NCI-H526 (cell line): ENCODE data around the gene ITGAV.

Experiments
- DNase-seq, 2 experiments: peaks; one replicate each; lab custom pipeline; 2025; lab: John Stamatoyannopoulos, UW

Gene ITGAV

DNA sequence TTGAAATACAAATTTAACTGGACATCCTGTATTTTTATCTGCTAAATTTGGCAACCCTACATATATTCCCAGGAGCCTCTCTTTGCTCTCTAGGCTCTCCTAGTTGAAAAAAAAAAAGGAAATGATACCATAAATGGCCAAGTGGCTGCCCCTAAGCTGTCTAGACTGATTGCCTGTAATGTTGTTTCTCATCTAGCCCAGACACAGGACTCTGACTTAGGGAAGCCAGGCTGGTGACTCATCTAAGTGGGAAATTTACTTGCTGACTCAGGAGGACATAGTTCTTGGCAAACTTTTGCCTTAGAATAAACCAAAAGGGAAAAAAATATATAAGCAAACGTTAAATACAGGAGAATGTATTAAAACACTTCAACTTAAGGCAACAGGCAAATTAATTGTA, 14.6 kb upstream of the ITGAV start:
- no peak for DNase-seq

DNA sequence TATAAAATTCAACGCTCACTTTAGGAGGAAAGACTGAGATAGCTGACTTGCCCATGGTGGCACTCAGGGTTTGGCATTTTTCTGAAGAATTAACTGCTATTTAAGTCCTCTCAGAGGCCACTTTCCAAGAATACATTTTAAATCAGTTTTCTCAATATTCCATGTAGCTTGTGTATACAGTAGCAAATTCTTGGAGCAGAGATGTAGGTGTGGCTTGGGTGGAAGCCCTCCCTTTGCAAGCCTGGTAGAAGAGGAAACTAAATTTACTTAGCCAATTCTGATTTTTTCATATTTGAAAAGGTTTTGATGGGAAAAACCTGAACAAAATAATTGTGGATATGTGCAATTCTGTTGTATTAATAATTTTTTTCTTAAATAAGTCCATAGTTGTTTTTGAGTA, 14.0 kb upstream of the ITGAV start:
- DNase-seq, result no peak

DNA sequence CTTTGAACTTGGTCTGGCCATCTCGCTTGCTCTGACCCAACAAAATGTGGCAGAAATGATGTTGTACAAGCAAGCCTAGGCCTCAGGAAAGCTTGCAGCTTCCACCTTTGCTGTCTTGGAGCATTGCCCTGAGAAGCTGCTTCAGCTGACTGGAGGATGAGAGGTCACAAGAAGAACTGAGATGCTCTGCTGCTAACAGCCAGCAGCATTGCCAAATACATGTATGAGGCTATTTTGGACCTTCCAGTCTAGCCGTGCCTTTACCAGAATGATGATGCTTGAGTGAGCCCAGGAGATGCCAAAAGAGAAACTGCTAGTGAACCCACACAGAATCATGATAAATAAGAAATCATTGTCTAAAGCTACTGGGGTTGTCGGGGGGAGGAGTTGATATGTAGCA, 13.2 kb upstream of the ITGAV start:
- DNase-seq, result no peak

DNA sequence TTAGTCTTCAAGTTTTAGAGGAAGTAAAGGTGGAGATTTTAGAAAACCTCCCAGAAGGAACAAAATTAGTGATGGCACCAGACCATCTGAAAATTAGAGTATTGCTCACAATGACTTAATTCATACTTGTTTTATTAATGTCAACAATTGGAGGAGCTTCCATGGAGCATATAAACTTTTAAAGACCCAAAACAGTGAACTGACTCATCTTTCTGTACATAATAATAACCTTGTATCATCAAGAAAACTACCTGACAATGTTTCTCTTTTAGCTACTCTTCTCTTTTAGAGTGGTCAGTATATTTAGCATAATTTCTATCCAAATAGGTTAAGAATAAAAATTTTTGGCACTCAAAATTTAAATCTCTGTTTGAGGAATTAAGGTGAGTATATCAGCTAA, 7.2 kb upstream of the ITGAV start:
- DNase-seq, result no peak

DNA sequence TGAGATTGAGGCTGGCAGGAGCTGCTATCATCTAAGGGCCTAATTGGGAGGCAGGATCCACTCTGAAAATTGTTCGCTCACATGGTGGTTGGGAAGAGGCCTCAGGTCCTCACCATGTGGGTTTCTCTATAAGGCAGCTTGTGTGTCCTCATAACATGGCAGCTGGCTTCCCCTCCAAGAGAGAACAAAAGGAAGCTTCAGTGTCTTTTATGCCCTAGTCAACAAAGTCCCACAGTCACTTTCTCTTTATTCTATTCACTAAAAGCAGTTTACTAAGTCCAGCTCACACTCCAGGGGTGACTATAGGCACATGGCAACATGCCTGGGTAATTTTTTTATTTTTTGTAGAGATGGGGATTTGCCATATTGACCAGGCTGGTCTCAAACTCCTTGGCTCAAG, 5.8 kb upstream of the ITGAV start:
- no peak for DNase-seq

DNA sequence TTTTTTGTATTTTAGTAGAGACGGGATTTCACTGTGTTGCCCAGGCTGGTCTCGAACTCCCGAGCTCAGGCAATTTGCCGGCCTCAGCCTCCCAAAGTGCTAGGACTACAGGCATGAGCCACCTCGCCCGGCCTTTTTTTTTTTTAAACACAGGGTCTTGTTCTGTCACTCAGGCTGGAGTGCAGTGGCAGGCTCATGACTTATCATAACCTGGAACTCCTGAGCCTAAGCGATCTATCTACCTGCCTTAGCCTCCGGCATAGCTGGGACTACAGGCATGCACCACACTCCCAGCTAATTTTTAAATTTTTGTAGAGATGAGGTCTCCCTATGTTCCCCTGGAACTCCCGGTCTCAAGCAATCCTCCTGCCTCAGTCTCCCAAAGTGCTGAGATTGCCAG, 1.4 kb upstream of the ITGAV start:
- DNase-seq, result no peak

DNA sequence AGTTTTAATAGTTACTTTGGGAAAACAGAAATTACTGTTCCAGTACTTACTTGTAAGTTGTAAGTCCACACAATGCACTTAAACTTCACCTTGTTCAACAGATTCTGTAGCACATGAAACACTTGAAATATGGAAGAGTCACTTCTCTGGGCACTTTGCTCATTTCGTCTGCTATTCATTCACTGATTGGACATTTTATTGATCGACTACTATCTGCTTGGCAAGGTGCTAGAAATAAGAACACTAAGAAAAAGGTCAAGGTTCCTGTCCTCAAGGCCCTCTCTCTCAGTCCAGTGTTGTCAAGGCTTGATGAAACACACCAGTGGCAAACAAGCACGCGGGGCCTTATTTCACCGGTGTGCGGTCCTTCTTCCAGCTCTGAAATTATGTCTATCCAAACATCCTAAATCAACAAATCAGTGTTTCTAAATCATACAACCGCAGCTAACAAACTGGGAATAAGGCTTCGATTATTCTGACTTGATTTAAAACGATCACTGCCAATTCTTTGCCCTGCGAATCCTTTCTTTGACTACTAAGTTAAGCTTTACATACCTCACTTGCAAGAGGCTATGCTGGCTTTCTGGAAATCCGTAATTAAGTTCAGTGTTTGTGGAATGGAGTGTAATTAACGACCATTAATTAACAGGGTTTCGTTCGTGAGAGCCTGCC, 780 bp upstream of the ITGAV start:
- peak; percentile 11 to 26 for DNase-seq

DNA sequence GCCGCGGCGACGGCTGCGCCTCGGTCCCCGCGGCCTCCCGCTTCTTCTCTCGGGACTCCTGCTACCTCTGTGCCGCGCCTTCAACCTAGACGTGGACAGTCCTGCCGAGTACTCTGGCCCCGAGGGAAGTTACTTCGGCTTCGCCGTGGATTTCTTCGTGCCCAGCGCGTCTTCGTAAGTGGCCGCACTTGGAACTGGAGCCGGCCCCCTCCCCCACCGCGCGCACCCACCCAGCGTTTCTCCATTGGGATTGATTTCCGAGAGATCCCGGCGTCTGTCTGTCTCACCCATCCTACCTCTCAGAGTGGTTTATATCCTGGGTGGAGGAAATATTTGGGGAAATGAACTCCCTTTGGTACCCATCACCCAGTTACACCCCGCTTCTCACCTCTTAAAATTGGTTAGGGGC, 498 bp downstream of the ITGAV start:
- peak in 1 of 2 experiments; percentile 80 for DNase-seq

DNA sequence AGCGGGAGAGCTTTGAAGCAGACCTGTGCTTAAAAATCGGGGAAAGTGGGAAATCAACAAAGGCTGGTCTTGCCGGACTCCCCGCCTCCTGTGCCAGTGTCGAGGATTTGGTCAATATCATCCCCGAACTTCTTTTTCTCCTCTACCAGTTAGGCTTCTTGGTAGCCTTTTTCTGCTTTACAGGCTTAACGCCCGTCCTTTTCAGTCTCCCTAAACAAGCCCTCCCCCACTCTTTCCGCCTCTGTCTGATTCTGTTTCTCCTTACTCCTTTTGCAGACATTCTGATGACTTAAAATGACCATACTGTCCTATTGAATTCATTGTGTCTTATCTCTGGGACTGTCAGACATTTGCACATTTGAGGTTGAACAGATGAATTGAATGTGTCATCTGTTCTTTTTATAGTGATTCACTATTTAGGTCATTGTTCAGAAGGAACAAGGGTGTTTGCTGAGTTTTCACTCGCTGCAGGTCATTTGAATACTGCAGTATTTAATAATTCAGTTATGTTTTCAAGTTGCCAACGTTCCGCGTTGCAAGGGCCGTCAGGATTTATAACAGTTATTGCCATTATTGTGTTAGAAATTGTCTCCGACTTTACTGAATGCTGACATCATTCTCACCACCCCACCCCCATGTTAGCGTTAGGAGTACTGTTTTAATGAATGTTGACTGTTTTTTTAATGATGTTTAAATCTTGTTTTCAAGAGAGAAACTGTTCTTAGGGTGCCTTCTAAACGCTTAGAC, 1.1 kb downstream of the ITGAV start:
- DNase-seq, result peak; percentile 53 to 63

DNA sequence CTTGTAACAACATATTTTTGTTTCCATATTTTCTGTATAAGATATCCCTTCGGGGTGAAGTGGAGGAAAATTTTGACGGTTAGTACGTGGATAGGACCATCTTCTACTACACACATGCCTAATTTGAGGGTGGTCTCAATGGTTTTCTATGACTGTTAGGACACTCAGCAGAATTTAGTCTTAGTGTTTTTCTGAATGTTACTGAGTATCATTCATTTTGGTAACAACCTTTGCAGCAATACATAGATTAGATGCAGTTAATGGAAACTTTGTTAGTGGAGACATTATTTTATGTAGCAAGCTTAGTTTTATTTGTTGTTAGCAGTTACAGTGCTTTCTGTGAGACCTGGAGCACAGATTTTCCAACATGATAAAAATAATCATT, 1.6 kb downstream of the ITGAV start:
- DNase-seq, result no peak

DNA sequence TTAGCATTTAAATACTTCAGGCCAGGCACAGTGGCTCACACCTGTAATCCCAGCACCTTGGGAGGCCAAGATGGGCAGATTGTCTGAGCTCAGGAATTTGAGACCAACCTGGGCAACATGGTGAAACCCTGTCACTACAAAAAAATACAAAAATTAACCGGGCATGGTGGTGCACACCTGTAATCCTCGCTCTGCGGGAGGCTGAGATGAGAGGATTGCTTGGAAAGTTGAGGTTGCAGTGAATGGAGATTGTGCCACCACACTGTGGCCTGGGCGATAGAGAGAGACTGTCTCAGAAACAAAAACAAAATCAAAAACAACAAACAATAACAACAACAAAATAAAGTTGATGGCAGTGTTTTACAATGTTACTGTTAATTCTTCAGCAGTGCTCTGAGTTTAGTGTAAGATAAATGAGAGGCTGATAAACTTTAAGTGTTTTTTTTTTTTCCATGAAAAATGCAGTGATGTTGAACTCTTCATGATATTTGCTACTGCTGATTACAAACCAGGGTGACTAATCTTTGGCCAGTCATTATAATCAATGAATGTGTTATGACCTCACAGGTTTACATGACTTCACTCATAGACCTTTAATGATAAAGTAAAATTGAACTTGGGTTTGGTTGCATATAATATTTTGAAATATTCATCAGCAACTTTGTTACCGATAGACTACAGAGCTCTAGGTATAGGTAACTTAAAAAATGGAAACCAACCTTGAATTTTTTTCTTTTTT, 2.5 kb downstream of the ITGAV start:
- DNase-seq, result no peak

DNA sequence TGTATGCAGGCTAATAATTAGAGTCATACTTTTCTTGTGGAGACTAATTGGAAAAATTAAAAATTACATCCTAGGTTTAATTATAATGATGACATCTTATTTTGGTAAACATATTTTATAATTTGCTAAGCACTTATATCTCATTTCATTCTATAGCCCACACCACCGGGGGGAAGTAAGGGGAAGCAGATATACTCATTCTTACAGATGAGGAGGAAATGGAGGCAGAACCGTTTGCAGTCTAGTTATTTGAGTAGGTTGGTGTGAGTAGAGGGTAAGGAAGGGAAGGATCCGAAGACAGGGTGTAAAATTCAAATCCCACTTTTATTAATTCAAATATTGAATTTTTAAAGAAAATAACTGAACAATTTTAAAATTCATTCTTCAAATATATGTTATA, 3.7 kb downstream of the ITGAV start:
- DNase-seq, result no peak

DNA sequence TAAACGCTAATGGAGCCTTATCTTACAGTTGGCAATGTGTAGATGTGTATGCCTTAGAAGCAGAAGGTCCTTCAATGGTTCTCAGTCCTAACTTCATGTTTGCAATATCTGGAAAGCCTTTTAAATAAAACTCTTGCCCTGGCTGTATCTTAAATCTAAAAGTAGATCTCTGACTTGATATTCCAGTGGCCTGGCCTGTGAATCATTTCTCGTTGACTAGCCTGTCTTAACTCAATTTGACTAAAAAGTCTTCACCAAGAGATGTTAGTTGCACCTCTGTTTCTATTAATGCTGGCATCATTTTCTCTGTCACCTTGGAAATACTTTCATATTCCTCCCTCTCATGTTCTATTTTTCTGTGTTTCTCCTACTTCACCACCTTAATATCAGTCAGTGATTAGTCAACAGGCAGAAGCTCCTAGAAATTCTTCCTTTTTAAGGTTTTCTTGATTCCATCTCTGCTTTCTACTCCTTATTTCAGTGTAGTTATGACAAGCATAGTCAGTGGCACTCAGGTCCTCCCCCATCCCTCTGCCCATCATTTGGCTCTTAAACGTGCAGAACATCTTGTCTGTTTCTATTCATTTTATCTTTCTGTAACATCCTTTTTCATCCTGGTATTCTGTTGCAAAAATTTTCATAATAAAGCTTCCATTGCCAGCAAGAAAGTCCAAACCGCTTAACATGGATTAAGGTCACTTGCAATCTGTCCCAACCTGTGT, 4.3 kb downstream of the ITGAV start:
- no peak for DNase-seq

DNA sequence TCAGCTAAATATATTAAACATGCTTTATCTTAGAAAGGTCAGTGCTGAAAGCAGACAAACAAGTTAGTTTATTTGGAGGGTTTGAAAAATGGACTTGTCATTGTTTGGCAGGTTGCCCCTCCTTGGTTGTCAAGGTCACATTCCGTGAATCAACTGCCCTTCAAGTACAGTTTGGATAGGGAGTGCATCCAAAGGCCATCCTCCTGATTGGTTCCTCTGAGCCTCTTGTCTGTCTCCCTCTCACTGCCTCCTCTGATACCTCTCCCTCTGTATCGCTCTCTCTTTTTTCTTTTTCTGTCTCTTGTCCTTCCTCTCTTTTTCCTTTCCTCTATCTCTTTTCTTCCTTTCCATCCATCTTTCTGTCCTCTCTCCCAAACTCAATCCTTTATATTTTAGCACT, 5.4 kb downstream of the ITGAV start:
- no peak for DNase-seq

DNA sequence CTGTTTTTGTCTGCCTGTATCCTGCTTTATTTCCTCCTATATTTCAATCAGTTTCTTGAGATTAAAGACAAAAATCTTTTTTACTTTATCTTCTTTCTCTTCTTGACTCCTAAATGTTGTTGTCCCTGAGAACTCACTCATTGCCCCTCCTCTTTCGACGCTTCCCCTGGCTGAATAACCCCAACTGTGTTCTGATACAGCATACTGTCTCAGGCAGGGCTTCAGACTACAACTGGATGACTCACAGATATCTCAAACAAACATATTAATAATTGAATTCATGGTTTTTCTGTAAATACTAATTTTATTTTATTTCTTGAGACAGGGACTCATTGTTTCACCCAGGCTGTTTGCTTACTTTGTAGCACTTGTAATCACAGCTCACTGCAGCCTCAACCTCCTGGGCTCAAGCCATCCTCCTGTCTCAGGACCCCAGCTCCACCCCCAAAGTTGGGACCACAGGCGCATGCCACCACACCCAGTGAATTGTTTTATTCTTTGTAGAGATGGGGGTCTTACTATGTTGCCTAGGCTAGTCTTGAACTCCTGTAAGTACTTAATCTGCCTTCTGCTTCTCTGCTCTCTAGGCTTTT, 9.4 kb downstream of the ITGAV start:
- DNase-seq, result no peak

DNA sequence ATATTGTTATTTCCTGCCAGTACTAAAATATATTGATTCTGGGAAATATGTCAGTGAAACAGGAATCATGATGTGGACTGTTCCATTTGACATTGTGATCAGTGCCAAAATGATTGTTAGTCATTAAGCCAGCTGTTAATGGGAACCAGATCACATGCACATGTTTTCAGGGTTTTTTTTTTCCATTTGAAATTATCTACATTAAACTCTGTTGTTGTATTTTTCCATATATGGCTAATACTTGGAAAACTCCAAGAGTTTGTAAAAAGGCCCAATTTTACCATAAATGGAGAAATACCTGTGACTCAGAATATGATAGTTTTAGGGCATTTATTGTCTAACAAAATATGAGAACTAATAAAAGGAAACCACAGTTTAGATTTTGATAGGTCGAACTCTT, 13.4 kb downstream of the ITGAV start:
- no peak for DNase-seq

DNA sequence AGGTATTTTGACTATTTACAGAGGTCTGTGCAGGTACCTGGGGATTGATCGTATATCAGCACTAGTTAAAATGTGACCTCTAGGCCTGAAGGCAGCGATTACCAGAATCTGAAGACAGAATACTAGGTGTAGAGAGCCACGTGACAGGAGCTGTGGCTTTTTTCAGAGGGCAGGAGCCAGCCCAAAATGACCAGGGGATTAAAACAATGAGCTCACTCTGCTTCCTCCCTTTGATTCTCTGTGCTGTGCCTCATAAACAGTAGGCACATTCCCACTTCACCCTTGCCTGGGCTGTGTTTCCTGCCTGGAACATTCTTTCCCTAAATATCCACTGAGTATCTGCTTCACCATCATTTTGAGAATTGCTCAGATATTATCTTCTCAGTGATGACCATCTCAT, 15.2 kb downstream of the ITGAV start:
- DNase-seq, result no peak

DNA sequence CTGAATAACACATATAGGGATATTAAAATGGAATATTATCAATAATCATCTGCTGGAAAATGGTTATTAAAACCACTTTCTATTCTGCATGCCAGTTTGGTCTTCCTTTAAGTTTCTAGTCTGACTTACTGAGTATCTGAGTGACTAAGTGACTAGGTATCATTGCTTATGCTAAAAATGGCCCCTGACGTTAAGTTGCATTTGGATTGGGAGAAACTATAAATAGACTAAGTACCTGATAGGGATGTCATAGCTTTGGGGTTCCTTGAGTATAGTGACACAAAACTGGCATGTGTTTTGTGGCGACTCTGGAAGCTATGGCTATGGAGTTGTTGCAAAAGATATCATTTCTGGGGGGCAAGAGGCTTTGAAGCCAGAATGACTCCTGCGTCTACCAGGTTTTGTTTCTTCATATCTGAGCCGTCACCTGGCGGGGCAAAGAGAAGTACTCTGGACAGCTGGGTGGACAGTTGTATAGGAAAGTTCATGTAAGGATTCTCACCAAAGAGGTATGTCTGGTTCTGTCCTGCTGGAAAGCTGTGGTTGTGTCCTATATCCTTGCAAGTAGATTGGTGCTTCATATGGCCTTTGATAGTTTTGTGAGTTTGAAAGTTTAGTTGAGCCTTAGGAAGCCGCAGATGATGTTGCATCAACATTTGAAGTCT, 17.9 kb downstream of the ITGAV start:
- DNase-seq, result no peak

DNA sequence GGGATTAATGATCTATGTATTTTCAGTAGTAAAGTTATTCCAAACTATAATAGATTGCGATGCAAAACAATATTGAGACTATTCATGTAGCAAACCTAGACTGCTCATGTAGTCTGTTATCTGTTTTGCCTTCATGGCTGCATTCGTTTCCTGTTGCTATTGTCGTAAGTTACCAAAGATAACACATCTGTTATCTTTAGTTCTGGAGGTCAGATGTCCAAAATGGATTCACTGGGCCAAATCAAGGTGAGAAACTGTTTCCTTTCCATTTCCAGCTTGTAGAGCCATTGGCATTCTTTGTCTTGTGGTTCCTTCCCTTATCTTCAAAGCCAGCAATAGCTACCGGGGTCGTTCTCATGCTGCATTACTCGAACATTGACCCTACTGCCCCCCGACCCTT, 20.9 kb downstream of the ITGAV start:
- DNase-seq, result no peak

DNA sequence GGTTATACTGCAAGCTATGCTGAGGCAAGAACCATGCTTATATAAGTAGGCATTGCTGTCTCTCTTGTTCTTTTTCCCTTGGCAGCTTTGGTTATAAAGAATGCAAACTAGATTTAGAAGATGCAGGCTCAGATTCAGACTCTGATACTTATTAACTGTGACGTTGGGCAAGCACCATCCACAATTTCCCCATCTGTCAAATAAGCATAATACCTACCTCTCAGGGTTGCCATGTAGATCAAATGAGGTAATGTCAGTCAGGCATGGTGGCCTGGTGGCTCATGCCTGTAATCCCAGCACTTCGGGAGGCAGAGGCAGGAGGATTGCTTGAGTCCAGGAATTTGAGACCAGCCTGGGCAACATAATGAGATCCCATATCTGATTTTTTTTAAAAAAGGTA, 21.7 kb downstream of the ITGAV start:
- DNase-seq, result no peak

DNA sequence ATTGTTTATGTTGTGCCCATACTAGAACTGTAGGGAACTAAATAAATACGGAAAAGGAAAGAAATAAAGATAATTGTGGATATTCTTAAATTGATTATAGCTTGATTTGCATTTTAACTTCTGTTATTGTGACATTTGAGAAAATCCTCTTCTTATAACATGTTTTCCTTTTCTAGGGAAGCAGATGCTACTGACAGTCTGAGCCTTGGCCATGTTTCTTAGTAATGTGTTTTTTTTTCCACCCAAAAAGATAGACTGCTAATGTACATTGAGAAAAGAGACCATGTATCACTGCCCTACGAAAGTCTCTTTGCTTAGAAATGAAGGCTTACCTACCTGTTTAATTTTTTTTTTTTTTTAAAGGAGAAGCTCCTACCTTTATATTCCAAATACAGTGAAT, 22.2 kb downstream of the ITGAV start:
- no peak for DNase-seq
